Lung microvascular endothelial cell (primary cell): ENCODE results near the gene CORO2B. TPM values are rescaled to one million over a fixed set of nuclear protein-coding genes. Genes with fewer than 3 reads are reported as not detected.

Source experiments
- DNase-seq, 2 donors: peaks; one replicate each; pipeline versions ENCODE4 v3.0.0 to v3.0.0-alpha.2; 2010; ENCODE audit warnings: low read depth in 2 of 2
- total RNA-seq: library from RNA; depleted of rRNA; stranded (reverse); fragments of >200 nt; gene quantifications from 2 replicates; pipeline ENCODE4 v1.2.1, GENCODE V29; 2014

The CORO2B gene
- total RNA-seq, 1 donor from 2014 or later: 0.20 TPM

DNA sequence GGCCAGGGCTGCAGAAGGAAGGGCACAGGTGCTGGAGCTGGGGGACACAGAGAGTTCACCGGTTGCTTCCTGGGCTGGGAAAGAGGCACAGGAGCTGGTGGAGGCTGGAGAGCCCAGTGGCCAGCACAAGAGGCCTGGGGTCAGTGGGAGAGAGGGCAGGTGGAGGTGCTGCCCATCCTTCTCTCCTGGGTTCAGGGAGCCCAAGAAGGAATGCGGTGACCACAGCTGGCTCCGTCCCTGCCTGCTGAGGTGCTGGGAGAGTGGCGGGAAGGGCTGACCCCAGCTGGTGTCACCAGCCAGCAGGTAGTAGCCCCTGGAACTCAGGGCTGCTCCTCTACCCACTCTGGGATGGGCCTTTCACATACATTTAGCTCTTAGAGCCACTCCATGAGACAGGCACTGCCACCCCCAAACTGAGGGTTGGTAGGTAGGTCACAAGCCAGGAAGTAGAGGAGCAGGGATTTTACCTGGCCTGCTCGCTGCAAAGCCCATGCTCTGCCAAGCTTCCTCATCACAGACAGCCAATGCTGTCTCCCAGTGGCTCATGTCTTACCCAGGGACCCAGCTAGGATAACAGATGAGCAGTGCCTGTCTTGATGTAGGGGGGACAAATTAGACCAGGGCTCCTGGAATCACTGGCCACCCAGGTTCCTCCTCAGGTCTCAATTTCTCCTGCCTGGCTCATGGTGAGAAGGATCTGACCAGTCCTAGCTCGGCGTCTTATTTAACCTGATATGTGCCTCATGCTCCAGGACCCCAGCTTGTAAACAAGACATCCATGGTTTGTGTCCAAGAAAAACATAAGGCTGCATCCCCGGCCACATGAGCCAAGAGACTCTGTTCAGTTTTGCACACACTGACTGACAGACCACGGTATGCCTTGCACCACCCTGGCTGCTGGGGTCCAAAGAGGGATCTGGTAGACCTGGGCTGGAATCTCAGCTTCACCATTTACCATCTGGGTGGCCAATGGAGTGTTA is 119.2 kb downstream of the CORO2B start:
- DNase-seq: no peak

DNA sequence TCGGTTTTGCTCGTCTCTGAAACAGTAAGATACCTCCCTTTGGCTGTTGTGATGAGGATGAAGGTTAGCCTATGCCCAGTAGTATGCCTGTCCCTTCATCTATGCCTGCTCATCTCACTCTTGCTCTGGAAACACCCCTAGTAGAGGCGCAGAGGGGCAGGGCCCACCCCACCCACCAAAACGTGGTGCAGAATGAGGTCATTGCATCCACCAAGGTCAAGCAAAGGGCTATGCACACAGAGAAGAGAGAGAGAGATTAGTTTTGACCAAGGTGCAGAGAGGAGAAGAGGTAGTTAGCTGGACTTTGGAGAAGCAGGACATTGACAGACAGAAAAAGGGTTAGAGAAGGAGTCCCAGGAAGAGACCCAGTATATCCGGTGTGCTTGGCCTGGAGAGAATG is 119.9 kb downstream of the CORO2B start:
- no peak for DNase-seq

DNA sequence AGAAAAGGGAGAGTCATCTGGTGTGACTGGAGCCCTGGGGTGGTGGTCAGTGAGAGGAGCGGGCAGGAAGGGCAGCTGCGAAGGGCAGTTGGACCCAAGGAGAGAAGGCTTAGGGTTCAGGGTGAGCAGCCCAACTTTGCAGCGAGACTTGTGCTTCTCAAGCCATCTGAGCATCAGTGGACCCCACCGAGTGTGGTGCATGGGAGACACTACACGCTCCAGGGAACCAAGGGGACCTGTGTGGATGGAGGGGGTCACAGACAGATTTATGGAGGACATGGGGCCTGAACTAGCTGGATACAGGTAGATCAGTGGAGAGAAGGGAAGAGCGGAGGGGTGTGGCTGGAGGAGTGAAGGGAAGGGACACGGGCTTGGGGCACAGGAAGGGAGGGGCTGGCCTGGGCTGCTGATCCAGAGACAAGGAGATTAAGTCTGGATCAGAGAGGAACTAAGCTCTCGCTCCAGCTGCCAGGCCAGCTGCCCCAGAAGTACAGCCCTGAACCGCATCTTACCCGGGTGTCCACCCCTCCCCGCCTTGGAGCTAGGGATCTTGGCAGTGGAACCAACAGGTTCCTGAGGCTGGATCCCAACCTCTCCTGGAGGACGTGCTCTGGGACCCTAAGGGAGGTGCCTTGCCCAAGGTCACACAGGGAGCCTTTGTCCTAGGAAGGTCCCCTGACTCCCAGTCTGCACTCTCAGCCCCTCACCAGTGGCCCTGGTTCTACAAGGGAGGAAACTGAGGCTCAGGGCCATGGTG is 120.5 kb downstream of the CORO2B start:
- no peak for DNase-seq

DNA sequence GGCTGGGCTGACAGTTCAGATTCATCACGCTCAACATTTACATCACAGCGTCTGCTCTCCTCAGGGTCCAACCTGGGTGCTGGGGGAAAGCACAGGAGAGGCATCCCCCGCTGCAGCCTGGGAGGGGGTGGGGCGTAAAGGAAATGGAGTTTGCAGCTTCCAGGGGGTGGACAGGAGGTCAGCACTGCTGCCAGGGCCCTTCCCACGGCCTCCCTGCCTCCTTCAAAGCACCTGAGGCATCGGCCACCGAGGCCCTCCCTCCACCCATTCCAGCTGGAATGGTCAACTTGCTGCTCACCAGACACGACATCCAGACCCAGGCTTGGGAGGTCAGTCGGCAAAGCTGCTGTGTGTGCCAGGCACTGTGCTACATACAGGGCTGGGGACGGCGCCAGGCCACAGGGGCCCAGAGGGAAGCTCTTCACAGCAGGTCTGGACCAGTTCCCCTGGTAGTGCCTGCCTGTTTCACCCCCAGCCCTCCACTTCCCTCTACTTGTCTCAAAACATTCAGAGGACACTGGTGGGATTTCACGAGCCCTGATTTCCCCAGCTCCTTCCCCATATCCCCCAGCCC is 121.2 kb downstream of the CORO2B start:
- no peak for DNase-seq

DNA sequence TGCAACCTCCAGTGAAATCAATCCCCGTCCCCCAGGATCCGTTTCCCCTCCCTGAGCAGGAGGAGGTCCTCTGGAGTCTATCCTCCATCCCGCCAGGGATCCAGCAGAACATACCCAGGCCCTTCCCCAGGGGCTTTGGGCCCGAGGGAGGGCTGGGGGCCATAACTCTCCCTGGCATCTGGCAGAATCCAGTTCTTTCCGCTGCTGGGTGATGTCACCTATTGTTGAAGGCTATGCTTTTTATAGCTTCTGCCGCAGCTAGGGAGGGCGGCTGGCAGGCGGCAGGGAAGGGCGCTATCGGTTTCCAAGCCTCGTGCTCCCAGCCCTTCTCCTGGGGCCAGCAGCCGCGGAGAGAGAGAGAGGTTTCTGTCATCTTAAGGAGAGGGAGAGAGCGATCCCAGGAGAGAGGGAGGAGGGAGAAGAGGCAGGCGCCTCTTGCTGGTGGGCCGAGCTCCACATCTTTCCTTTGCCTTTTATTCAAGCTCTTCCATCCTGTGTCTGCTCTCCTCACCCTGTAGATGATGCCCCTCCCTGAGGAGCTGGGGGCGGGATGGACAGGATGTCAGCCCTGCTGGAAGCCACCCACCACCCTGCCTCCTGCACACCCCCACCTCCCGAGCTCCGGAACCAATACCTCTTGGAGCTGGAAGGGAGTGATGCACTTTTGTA is 121.8 kb downstream of the CORO2B start:
- DNase-seq: peak; percentile 74 to 86

DNA sequence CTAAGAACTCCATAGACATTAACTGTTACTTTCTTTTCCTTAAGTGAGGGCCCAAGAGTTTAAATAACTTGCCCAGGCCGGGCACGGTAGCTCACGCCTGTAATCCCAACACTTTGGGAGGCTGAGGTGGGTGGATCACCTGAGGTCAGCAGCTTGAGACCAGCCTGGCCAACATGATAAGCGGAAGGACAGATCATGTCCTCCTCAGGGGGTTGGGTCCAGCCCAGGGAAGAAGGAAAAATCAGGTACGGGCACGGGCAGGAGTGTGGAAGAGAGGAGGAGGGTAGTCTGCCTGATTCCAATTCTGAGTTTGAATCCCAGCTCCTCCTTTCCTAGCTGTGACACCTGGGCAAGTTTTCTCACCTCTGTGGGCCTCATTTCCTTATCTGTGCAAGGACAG is 123.1 kb downstream of the CORO2B start:
- no peak for DNase-seq

DNA sequence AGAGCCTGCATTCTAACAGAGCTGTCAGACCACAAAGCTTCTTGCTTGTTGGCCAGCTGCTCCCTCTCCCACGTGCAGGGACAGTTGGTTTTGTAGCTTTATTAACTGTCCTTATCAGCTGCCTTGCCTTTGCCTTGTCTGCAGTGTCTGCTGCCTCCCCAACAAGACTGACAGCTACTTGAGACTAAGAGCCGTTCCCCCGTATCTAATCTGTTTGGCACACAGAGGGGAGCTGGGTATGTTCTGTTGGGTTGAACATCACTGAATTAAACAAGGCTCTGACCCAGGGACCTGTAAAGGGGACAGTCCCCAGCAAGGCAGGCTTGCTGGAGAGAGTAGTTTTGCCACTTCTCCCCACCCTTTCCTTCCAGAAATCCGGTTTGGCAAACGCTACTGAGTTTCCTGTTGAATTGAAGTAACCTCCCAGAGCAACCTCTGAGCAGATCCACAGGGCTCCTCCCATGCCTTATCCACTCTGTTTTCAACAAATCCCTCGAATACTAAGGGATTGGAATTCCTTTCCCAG is 125.8 kb downstream of the CORO2B start:
- peak; percentile 22 to 75 for DNase-seq

DNA sequence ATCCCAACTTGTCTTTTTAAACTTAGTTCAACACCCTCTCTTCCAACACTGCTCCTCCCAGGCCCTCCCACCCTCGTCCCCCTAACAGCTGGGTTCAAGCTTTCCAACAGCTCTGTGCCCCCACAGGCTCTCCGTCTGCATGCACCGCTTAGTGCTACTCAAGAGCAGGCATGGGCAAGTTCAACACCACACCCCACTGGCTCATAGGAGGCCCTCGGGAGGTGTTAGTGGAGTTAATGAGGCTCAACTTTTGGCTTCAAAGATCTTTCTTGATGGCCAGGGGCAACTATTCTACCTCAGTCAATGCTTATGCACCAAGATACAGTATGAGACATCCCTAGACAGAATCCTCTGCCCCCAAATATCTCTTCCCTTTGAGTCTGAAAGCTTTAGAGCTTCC is 127.5 kb downstream of the CORO2B start:
- DNase-seq: no peak

DNA sequence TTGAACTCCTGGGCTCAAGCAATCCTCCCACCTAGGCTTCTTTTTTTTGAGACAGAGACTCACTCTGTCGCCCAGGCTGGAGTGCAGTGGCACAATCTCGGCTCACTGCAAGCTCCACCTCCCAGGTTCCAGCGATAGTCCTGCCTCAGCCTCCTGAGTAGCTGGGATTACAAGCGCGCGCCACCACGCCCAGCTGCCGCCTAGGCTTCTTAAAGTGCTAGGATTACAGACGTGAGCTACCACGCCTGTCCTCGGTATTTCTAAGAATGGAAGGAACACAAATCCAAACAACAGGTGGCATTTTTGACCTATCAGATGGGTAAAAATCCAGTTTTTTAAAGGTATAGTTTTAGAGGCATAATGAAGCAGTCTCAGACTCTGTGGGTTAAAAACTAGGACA is 128.1 kb downstream of the CORO2B start:
- no peak for DNase-seq

DNA sequence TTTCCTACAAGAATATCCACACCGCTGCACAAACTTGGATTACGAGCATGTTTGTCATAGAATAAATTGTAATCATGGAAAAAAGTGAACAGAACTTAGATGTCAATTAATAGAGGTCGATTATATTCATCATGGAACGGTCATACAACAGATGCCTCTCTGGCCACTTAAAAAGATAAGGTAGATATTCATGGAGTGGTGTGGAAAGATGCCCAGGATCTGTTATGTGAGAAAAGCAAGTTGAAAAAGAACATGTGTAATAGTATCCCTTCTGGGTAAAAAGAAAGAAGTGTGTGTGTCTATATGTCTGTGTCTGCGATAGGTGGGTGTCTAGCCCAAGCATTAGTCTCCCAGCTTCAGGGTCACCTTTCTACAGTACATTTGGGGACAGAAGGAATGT is 128.6 kb downstream of the CORO2B start:
- DNase-seq: no peak

DNA sequence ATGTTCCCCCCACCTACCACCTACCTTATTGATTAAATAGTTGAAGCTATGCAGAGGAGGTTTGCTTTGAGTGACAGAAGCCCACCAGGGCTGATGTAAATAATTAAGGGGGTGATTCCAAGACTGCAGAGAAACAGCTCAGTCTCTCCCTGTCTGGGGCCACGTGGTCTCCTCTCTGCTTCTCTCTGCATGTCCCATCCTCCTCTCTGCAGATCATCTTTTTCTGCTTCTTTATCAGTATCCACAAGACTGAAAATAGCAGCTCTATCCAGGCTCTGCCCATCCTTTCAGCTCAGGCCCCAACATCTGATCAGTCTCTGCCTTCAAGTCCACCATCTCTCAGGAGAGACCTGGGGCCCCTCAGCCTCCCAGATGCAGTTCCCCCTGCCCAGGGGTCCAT is 131.1 kb downstream of the CORO2B start:
- DNase-seq: no peak

DNA sequence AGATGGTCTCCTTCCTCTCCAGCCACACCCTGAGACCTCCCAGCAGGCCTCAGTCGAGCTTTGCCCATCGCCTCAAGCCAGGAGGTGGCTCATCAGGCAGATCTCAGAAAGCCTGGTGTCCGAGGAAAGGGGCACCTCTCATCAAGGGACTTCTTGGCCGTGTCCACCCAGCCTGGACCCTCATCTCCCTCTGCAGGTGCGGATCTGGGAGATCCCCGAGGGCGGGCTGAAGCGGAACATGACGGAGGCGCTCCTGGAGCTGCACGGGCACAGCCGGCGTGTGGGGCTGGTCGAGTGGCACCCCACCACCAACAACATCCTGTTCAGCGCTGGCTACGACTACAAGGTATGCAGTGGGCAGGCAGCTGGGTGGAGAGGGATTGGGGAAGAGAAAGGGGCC is 131.7 kb downstream of the CORO2B start:
- no peak for DNase-seq

DNA sequence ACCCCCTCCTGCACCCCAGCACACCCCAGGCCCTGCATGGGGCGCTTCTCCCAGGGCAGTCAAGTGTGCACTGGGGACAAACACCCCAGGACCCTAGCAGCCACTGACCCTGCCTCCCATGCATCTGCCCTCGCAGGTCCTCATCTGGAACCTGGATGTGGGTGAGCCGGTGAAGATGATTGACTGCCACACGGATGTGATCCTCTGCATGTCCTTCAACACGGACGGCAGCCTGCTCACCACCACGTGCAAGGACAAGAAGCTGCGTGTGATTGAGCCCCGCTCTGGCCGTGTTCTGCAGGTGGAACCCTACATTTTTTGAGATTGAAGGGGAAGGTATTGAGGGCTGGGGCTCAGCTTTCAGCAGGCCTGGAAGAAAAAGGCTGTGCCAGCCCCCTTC is 132.6 kb downstream of the CORO2B start:
- DNase-seq: no peak

DNA sequence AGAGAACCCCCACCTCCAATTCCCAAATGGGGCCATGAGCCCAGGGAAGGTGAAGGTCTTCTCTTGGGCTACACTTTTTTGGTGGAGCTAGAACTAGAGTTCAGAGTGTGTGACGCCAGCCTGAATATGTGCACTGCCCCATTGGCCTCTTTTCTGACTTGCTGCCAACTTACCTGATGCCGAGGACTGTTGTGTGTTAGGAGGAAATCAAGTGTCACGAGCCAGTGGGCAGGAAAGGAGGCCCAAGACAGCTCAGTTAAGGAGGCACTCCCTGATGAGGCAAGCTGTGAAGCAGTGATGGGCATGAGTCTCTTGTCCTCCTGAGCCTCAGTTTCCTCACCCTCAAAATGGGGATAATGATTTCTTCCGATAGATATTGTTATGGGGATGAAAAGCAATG is 134.1 kb downstream of the CORO2B start:
- DNase-seq: no peak

DNA sequence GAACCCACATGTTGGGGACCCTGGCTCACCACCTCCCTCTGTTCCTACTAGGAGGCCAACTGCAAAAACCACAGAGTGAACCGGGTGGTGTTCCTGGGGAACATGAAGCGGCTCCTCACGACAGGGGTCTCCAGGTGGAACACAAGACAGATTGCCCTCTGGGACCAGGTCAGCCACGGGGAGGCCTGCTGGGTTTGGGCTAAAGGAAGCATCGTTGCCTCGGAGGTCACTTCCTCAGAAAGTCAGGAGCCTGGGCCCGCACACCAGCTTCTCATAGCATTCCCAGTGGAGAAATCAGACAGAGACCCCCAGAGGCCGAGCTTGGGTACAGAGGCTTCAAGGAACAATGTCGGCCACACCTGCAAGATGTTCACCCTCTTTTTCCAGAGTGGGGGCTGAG is 135.1 kb downstream of the CORO2B start:
- no peak for DNase-seq

DNA sequence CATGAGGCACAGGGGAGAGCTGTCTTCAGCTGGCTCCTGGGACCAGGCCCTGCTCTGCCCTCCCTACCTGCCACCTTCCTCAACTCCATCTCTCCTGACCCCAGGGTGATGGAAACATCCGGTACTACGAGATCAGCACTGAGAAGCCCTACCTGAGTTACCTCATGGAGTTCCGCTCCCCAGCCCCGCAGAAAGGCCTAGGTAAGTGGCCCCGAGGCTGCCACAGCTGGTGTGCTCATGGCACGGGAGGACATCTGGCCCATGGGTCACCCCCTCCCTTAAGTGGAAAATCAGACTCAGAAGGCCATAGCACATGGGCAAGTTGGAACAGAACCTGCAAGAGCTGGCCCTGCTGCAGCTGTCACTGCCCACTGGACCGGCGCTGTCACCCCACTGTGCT is 136.3 kb downstream of the CORO2B start:
- no peak for DNase-seq

DNA sequence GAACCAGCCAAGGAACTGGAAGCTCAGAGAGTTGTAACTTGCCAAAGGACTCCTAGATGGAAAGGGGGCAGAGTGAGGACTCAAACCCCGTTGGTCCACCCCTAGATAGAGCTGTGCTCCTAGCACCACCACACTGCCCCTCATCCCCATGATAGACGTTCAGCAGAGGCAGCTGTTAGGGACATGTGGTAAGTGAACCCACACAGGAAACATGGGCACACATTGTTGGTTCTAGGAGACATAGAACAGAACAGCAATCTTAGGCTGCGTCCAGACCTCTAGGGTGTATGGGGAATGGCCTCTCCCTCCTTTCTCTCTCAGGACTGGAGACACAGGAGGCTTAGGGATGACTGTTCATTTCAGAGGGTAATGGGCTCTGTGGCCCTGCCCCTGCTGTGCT is 139.2 kb downstream of the CORO2B start:
- no peak for DNase-seq

DNA sequence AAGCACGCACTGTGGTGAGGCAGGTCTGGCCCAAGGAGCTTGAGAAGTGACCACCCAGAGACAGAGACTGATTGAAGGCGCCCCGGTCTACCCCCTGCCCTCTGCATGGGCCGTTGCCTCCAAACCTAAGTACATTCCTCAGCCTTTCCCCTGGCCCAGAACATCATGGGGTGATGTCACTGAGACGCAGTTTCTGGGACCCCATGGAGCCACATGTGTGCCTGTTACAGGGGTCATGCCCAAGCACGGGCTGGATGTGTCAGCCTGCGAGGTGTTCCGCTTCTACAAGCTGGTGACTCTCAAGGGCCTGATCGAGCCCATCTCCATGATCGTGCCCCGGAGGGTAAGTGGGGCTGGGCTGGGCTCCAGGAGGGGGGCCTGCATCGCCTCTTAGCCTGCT is 139.7 kb downstream of the CORO2B start:
- DNase-seq: no peak

DNA sequence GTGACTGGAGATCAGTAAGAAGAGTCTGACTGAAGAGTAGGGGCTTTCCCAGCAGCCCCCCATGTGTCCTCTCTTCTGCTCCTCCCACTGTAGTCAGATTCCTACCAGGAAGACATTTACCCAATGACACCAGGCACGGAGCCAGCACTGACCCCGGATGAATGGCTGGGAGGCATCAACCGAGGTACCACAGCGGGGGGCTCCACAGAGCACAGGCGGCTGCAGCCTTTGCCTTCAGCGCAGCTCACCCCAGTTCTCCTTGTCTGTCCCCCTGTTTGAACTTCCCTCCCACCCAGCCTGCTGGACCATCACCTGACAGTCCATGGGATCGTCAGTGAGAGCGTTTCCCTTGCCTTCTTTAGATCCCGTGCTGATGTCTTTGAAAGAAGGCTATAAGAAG is 140.3 kb downstream of the CORO2B start:
- DNase-seq: no peak

DNA sequence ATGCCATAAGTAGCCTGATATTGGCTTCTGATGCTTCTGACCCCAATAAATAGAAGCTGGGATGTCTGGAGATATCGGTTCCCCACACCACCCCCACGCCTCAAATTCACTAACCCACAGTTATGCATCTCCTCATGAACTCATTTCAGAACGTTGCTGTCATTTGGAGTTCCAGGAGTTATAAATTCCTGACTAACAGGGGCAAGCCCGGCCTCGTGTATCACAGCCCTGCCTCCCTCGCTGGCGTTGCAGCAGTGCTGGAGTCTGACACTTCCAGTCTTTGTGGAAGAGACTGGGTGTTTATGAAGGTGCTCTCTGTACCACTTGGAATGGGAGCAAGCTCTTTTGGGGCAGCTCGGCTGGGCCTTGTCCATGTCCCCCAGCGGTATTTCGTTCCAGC is 140.9 kb downstream of the CORO2B start:
- DNase-seq: no peak

DNA sequence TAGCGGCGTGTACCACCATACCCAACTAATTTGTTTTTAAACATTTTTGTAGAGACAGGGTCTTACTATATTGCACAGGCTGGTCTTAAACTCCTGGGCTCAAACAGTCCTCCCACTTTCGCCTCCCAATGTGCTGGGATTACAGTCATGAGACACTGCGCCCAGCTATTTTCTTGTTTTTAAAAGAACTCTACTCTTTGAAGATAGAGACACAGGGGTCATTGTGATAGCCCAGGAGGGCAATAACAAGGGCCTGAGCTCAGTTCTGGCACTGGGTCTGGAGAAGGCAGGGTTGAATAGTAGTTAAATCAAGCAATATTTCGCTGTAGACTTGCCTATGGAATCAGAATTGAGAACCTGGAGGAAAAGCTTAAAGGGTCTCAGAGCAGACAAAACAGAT is 143.1 kb downstream of the CORO2B start:
- no peak for DNase-seq

DNA sequence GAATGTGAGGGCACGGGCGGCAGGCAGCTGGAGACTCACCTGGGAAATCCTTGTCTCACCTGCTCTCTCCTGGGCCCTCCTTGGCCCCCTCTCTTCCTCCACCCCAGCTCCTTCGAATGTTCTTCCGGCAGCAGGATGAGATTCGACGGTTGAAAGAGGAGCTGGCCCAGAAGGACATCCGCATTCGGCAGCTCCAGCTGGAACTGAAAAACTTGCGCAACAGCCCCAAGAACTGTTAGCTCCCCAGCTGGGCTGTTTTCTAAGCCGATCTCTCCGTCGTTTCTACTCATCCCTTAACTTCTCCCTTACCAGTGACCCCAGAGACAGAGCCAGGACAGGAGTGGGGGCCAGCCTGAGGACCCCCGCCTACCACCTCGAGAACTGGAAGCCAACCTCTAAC is 146.9 kb downstream of the CORO2B start:
- no peak for DNase-seq
